Renal cortical epithelial cell (primary cell): ENCODE data around the gene LGR4. TPM values are rescaled to one million over a fixed set of nuclear protein-coding genes. Genes with fewer than 3 reads are reported as not detected.

ENCODE experiments used
- DNase-seq: peaks from one replicate; pipeline ENCODE4 v3.0.0-alpha.2; 2011; ENCODE audit warnings: low read depth
- total RNA-seq: library from RNA; depleted of rRNA; stranded (reverse); fragments of >200 nt; gene quantifications from 2 replicates; pipeline ENCODE4 v1.2.3, GENCODE V29; 2014

Gene LGR4
- total RNA-seq, 1 donor from 2014 or later: 151 TPM

DNA sequence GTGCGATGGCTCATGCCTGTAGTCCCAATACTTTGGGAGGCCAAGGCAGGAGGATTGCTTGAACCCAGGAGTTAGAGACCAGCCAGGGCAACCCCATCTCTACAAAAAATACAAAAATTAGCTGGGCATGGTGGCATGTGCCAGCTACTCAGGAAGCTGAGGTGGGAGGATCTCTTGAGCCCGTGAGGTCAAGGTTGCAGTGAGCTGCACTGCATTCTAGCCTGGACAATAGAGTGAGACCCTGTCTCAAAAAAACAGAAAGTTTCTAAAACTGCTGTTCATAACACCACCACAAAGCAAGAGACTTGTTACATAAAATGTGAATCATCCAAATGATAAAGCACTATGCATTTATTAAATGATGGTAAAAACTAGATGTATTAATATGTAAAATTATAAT lies 69.4 kb downstream of the LGR4 start:
- DNase-seq: no peak

DNA sequence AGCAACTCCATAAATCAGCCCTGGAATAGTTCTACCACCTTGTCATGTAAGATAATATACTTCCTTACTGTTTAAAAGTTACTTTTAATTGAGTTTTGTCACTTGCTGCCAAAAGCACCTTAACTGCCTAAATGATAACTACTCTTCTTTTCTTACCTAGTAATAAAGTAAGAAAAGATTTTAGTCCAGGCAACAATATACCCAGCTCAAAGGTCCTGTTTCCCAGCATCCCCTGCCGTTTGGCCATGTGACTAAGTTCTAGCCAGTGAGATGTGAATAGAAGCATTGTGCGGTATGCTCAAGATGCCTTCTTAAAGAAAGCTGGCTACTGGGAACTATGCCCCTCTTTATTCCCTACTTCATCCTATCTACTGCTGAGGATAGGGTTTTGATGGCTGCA lies 70.1 kb downstream of the LGR4 start:
- no peak for DNase-seq

DNA sequence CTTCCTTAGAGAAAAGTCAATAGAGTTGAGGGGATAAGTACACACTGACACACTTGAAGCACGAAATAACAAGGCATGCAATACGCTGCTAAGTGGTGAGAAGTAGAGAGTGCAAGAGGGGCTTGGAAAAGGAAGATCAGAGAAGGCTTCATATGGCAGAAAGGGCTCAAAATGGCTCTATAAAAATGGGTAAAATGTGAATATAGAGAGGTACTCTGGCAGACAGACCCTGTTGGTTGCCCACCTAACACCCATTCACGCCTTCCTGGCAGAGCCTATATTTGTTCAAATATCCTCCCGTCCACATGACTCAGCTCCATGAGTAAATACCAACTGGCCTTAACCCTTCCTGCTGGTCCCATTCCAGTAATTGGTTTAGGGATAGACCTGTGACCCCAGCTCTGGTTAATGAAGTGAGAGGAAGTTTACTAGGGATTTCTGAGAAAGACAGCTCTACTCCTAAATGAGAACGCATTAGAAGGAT lies 70.7 kb downstream of the LGR4 start:
- peak; percentile 64 for DNase-seq

DNA sequence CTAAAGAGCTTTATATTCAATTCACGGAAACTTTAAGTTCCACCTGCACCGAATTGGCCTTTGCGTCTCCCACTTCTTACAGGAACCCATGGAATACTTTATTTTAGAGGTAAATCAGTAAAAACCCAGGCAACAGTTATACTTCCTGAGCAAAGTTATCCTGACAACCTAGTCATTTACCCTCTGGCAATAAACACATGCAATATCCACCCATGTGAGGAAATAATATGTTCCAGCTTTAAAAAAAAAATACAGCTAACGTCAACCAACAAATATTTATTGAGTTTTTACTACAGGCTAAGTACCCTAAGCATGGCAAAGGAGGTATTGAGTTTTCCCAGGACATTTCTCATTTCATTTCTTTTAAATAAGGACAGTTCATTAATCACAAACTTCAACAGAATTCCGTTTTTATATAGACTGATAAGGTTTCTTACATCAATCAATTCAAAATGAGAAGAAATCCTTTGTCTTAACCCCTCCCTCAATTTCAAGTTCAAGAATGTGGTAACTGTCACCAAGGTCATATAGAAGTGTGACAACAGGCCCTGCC lies 71.2 kb downstream of the LGR4 start:
- no peak for DNase-seq

DNA sequence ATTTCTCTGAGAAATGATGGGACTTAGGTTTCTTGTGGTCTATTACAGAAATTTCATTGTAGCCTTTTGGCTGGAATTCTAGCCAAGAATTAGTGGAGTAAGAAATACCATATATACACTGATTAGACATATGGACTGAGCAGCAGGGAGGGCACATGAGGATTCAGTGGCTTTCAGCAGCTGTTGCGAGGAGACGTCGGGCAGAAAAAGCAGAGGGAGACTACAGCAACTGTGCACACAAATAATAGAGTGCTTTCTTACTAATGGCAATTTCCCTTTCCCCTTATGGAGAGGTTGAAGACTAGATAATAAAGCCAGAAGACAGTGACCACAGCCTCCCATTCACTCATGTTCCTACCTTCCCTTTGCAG lies 74.2 kb downstream of the LGR4 start:
- no peak for DNase-seq

DNA sequence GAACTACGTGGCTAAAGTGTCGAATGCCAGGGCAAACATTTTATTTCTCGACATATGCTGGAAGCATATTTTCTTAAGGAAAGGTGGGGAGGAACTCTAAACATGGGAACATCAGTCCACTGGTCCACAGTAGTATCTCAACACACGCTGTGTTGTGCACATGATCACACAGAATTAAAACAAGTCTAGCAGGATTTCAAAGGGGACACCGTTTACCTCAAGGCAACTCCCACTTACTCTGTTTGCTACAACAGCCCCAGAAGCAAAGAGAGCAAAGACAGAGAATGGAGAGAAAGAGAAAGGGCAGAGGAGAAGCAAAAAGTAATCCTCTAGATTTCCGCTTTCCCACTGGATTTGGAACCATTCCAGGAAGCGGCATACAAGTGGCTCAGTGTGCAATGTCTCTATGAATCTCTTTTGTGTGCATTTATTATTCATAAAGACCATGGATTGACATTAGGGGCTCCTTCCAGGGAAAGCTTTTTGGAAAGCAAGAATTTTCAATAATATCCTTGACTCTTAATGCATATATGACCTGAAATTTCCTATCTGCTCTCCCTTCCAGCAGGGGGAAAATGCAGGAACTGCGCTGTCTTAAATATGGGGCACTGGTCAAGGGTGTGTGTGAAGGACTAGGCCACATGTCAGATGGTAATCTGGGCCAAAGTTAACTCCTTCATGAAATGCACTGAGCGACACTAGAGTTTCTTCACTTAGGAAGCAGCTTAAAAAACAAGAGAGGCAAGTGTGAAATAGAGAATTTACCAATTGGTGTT lies 74.8 kb downstream of the LGR4 start:
- DNase-seq: no peak

DNA sequence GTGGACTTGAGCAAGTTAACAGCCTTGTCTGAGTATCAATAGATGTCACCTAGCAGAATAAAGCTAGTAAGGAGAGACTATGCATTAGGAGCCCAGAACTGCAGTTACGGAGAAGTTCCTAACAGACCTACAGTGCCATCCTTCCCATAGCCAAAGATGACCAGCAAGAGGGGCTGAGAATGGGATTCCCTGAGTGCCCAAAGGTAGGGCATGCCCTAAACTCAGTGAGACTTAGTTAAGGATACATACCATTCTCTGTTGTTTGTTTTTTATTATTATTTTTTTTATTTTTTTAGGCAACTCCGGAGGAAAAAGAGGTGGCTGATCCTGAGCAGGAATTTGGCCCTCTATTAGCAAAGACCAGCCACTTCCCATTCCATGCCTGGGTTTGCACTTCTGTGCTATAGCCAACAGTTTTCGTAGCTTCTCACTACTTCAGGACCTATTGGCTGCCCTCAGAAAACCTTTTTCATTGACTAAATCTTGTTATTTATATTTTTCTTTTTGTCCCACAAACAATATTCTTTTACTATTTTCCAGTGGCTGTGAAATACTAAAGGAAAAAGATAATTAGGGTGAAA lies 76.2 kb downstream of the LGR4 start:
- no peak for DNase-seq

DNA sequence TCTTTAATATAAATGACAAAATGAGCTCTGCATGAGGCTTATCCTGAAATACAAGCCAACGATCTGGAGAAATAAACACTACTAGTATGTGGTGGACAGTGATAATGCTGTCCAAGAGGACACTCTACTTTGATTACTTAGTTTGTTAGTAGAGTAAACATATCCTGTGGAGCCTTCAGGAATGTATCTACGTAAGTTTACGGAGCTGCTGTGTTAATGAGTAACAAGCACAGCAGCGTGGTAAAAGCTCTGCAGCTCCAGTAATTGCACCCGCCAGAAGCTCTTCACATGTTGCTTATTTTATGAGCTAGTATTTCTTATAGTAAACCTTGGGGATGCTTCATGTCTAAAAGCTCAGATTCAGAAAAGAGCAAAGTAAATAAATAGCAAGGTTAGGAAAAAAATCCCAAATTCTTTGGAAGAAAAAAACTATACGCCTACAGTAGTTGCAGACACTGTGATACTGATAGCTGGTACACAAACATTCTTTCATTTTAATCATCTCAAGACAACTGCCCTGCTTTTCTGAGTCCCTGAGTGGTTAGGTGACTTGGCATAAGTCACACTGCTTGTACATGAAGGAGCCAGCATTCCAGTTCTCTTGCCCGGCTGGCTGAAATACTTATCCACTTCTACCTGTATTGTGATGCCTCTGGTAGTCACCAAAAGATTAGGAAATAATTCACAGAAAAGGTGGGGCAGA lies 76.9 kb downstream of the LGR4 start:
- DNase-seq: peak; percentile 97

DNA sequence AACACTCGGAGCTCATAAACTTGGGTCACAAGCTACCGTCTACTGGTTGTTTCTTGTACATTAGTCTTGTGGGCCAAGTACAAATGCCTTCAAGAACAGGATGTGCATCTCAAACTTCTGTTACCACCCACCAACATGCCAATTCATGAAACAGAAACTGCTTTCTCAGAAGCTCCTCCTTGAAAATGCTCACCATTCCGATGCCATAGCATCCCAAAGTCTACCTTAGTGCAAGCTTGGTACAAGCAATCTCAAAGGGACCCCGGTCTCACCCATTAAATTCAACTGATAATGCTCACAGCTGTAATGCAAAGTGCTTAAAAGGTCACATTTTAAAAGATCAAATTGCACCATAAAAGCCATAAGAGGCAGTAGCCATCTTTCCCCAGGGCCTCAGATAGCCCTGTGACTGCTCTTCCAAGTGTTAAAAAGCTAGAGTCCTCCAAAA lies 77.8 kb downstream of the LGR4 start:
- peak; percentile 65 for DNase-seq

DNA sequence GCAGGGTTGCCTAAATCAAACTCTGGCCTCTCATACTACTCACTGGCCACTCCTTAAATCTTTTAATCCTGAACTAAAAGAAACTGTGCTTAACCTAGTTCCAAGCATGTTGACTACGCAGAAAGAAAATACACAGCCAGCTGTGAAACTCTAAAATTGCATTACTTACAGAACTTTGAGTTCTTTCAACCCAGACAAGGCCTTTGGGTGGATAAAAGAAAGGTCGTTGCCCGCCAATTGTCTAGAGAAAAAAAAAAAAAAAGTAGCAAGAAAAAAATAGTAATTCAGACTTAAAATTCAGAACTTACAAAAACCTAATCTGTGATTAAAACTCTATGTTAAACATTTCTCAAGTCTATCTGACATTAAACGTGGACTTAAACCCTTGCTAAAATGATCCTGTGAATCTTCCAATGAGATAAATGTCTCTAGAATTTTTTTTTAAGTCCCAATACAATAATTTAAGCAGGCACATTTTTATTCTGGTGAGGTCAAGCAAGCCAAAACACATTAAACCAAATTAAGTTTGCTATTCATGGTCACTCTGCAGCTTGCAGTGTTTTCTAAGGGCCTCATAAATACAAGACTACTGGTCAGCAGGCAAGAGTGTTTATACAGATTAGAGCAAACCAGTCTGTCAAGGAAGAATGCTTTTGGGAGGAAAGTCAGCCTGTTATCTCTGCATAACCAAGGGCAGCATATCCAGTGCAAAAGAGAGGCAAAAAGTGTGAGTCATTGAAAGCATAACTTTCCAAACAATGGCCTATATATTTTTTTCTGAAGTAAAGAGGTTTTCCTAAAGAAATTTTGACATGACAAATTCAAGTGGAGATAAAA lies 80.1 kb downstream of the LGR4 start:
- peak; percentile 75 for DNase-seq

DNA sequence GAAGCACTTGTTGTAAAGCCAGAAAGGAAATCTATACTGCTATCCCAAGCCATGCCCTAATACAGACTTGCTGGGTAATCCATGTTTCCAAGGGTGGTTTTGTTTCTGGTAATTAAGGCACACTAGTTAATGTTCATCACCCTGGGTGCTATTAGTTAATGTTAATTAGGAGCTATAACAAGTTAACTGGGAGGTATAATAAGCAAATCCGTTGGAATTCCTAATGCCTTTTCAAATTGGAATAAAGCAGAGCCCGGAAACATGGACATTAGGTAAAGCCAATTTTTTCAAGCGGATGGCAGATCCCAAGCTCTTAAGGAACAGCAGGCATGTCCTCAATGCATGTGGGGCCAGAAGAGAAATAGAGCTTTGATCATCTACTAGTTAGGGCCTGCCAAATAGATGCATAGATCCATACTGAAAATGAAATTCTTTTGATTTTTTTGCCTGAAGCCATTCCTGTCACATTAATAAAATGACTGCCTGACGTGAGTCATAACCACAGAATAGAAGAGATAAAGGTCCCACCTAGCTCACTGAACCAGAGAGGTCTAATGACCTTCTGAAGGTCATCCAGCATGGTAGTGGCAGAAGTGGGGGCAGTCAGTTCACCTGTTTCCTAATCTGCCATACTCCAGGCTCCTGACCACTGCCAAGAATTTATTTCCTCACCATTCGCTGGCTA lies 81.1 kb downstream of the LGR4 start:
- peak; percentile 61 for DNase-seq

DNA sequence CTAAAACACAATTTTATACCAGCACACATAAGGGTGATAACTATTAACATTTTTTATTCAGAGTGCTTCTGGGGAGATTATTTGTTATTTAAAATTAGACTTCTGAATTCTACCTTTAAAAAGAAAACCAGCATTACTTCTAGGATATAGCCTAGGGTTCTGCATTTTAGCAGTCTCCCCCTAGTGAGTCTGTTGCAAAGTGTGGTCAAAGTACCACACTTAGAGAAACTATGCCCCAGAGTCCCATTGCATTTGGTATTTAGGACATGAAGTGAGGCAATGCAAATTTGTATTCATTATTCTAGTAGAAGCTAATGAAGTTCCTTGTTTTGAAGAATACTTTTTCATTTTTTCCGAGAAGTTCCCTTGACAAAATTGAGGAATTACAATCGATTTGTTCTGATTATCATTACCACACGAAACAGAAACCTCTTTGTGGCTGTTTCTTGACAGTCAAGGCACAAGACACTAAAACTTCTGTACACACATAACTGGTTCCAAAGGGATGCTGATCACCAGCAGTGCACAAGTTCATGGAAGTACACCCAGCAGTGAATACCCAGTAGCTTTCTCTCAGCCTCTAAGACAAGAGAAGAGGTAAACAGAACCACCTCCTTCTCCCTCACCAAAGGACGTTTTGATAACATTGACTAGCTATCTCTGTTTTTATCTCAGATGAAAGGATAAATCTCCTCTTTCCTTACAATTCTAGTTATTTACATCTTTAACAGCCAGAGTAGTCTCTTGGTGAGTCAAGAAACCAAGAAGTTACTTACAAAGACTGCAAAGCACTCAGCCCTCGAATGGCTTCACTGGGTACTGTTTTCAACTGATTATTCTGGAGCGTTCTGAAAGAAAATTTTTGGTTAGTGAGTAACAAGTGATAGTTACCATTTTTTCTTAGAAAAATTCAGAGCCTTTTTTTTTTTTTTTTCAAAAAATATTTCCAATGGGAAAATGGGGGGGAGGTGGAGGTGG lies 82.0 kb downstream of the LGR4 start:
- DNase-seq: peak; percentile 75

DNA sequence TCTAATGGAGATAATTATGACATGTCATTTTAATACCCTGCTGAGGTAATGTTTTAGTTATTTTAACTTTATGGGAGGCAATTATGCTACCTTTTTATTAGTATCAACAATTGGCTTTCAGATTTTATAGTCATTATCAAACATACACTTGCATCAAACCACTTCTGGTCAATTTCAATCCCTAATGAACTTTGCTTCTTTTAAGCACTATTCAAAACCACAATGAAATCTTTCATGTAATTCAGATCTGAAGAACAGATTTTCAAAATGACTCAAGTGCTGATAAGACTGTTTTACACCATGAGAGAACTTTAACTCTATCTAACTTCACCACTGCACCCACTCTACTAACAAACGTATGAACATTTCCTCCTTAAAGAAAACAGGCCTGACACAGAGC lies 83.7 kb downstream of the LGR4 start:
- DNase-seq: no peak

DNA sequence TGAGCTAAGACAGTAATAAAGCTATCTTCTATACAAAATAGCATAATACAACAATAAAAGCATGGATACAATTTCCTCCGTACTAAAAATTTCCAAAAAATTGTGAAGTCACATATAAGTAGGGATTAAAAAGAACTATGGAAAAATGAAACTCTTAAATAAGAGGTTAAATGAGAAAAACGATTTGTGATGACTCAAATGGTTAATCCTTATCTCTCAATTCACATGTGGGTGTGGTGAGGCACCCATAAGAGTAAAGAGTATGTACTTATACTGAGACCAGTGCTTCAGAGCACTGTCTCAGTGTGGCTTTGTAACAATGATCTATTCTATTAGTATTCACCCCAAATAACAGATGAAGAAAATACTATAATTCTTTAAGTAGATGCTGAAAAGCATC lies 84.6 kb downstream of the LGR4 start:
- DNase-seq: no peak

DNA sequence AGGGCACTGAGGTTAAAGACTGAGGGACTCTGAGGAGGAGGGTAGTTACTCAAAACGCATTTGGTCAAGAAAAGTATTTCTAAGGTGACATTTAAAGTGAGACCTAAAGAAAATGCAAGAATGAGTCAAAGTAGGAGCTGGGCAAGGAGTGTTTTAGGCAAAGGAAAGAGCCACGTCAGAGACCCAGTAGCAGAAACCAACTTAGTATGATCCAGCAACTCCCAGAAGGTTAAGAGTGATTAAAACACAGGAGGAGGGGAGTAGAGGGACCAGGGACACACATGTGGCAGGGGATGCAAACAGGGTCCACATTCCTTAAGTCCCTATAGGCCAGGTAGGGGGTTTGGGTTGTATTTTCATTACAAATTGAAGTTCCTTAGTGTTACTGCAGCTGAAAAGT lies 85.2 kb downstream of the LGR4 start:
- no peak for DNase-seq

DNA sequence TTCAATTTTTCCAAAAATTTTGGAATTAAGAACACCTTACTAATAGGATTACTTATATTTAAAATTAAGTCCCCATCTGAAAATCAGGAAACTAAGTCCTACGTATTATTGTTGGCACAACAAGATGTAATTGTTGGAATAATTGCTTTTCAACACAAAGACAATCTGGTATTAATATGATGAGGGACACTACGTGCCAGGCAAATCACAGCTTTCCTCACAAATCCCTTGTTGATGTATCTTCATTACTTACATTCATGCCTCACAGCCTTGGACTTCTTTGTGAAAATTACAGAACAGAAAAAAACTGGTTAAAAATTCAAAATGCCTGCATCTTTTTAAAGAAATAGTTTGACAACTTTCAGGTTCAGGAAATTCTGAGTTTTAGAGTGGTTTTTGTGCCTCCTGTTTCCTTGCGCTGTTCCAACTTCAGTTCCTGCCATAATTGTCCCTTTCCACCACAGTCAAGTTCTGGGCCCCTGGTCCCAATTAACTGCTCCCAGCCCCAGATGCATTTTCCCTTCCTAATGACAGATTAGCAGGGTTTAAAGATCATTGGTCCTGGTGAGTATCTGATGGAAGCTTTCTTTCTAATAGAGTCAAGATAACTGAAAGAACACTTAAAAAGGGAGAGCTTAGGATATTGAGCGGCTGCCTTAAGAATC lies 86.3 kb downstream of the LGR4 start:
- no peak for DNase-seq

DNA sequence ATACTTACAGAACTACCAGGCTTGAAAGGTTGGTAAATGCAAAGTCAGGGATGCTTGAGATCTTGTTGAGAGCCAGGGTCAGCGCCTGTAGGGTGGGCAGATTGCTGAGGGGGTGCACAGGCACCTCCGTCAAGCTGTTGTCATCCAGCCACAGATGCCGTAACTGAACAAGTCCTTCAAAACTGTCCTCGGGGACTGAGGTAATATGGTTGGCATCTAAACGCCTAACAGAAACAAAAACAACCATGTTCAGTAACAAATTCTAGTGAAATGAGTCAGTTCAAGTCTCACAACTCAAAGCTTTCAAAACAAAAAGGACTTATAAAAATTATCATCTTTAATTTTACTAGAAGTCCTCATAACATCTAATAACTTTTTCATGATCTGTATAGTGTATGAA lies 87.3 kb downstream of the LGR4 start:
- peak; percentile 86 for DNase-seq

DNA sequence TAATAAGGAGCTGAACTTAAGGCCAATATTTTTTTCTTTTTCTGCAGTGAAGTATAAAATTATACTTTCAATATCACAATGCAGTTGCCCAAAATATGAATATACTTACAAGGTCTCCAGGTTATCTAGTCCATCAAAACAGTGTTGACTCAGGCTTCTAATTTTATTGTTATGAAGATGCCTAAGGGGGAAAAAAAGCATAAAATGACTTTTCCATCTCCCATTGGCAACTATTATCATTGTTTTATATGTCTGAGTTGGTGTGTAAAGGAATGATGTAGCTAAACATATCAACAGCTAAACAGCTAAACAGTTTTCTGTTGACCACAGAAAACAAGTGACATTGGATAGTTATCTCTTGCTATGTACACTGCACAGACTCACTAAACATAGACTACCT lies 88.4 kb downstream of the LGR4 start:
- DNase-seq: no peak

DNA sequence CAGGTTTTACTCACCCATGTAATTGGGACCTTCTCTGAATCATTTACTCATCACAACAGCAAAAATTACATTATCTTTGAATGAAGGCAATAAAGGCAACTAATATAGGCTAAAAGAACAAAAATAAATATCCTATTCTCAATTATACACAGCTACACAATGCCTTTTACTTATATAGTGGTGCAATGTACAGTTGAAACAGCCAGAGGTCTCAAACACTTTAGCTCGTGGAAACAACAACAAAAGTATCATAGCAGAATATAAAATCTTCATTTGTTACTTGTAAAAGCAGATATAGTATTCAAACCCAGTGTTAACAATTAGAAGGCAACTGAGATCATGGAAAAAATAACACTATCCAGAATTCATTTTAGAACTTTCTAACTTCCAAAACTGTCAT lies 88.9 kb downstream of the LGR4 start:
- DNase-seq: no peak
